ENCODE data around the gene ZCCHC3. TPM values are rescaled to one million over a fixed set of nuclear protein-coding genes. Genes with fewer than 3 reads are reported as not detected.

Gene ZCCHC3
- total RNA-seq, 1 donor from 2014 or later = 23.3 TPM

DNA sequence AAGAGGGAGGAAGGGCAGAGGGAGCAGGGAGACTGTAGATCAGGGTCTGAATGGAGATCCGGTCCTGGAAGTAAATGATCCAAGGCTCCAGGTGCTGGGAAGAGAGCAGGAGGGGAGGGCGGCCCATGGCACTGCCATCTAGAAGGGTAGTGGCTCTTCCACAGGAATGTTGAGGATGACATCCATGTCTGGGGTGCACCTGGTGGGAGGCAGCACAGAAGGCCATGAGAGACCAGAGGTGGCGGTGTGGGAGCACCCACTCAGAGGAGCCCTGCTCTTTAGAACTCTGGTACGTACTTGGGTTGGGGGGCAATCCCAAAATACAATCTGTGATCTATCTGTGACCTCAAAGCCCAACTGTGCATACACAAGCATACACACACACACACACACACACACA, 26.3 kb upstream of the ZCCHC3 start:
- Histone ChIP-seq H3K4me3 (ENCODE audit: low read depth, low read length) (no peak overlapping the region), H3K27me3 (ENCODE audit: control insufficient read depth, insufficient read depth, low read length) (no peaks in the 10 kb centered on the region), H3K36me3 (ENCODE audit: control insufficient read depth, insufficient read depth, low read length) (no peaks in the 10 kb centered on the region)
- DNase-seq (ENCODE audit: low read depth) = no peak
- no peak for TF ChIP-seq CTCF (IDR thresholded peaks at IDR 0.05; ENCODE audit: insufficient read depth, low read length, poor library complexity, severe bottlenecking)

DNA sequence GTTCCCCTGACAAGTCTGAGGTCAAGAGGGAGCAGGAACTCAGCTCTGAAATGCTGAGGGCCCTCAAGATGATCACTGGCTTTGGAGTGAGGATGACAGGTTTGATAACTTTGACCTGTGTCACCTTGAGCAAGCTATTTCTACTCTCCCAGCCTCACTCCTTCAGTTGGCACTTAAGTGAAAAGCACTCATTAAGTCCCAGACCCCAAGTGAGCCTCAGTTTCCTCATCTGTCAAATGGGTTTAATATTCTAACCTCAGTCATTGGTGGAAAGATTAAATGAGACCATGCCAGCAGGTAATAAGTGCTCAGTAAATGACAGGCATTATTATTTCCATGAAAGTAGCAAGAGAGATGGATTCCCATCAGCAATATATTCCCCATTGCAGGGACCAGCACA, 25.8 kb upstream of the ZCCHC3 start:
- Histone ChIP-seq H3K4me3 (ENCODE audit: low read depth, low read length) (no peak overlapping the region), H3K27me3 (ENCODE audit: control insufficient read depth, insufficient read depth, low read length) (no peaks in the 10 kb centered on the region), H3K36me3 (ENCODE audit: control insufficient read depth, insufficient read depth, low read length) (no peaks in the 10 kb centered on the region)
- TF ChIP-seq CTCF (IDR thresholded peaks at IDR 0.05; ENCODE audit: insufficient read depth, low read length, poor library complexity, severe bottlenecking) = no peak
- DNase-seq (ENCODE audit: low read depth) = no peak

GRCh38 chr20:272718-273117, 24.7 kb upstream of the ZCCHC3 start:
- Histone ChIP-seq H3K27me3 (ENCODE audit: control insufficient read depth, insufficient read depth, low read length) (no peaks in the 10 kb centered on the region), H3K4me3 (ENCODE audit: low read depth, low read length) (no peak overlapping the region), H3K36me3 (ENCODE audit: control insufficient read depth, insufficient read depth, low read length) (no peaks in the 10 kb centered on the region)
- no peak for DNase-seq (ENCODE audit: low read depth)
- TF ChIP-seq CTCF (IDR thresholded peaks at IDR 0.05; ENCODE audit: insufficient read depth, low read length, poor library complexity, severe bottlenecking) = no peak

GRCh38 chr20:273884-274283, 23.5 kb upstream of the ZCCHC3 start:
- TF ChIP-seq CTCF (IDR thresholded peaks at IDR 0.05; ENCODE audit: insufficient read depth, low read length, poor library complexity, severe bottlenecking) = no peak
- Histone ChIP-seq H3K4me3 (ENCODE audit: low read depth, low read length) (no peak overlapping the region), H3K36me3 (ENCODE audit: control insufficient read depth, insufficient read depth, low read length) (no peaks in the 10 kb centered on the region), H3K27me3 (ENCODE audit: control insufficient read depth, insufficient read depth, low read length) (no peaks in the 10 kb centered on the region)
- DNase-seq (ENCODE audit: low read depth) = no peak

- no peak for TF ChIP-seq CTCF (IDR thresholded peaks at IDR 0.05; ENCODE audit: insufficient read depth, low read length, poor library complexity, severe bottlenecking)
- no peaks in the 10 kb centered on the region for H3K27me3 ChIP-seq (ENCODE audit: control insufficient read depth, insufficient read depth, low read length)
- no peak overlapping the region for H3K4me3 ChIP-seq (ENCODE audit: low read depth, low read length)
- no peak for DNase-seq (ENCODE audit: low read depth)
- no peaks in the 10 kb centered on the region for H3K36me3 ChIP-seq (ENCODE audit: control insufficient read depth, insufficient read depth, low read length)
Measured at GRCh38 chr20:275791-276190, 21.6 kb upstream of the ZCCHC3 start.

DNA sequence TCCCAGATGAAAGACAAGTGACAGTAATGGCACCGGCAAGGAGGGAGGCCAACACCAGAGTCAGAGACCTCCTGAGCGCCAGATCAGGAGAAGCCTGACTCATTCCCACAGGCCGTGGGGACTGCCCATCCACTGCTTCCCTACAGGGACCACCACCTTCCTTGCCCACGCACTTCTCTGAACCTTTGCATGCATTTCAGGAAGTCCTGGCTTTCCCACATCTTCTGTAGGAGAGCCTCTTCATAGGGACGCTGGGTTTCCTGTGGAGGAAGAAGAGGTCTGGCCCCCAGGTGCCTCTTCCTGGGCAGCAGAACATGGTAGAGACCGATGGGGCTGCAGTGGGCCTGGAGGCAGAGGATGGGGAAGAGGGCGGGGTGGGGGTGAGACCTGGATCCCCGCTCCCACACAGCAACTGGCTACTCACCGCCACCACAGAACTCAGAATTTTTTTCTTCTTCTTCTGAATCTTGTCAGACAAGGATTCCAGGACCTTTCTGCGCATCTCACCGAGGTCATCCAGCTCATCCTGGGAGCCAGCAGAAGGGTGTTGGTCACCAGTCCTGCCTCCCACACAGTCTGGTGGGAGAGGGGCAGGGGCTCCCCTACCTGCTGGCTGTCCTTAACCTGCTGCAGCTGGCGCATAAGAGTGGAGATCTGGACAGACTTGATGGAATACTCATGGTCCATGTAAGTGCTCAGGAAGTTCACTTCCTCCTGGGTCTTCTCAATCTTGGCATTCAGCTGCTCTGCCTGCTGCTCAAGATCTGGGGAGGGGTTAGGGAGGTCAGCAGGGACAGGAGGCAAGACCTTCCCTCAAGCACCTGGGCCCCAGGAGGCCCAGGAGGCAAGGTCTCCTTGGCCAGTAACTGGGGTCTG, 20.5 kb upstream of the ZCCHC3 start:
- TF ChIP-seq CTCF (IDR thresholded peaks at IDR 0.05; ENCODE audit: insufficient read depth, low read length, poor library complexity, severe bottlenecking) = no peak
- H3K4me3 ChIP-seq (ENCODE audit: low read depth, low read length) = no peak overlapping the region
- no peaks in the 10 kb centered on the region for H3K27me3 ChIP-seq (ENCODE audit: control insufficient read depth, insufficient read depth, low read length)
- no peaks in the 10 kb centered on the region for H3K36me3 ChIP-seq (ENCODE audit: control insufficient read depth, insufficient read depth, low read length)
- no peak for DNase-seq (ENCODE audit: low read depth)
